ENCODE data around the gene PSMB7. TPM values are rescaled to one million over a fixed set of nuclear protein-coding genes. Genes with fewer than 3 reads are reported as not detected.

Gene PSMB7
- total RNA-seq, 5 donors from 2014 or later (not counting 1 experiment from before 2014, with no cell fraction given), result 62.6 to 75.8 (median 68.6) TPM

DNA sequence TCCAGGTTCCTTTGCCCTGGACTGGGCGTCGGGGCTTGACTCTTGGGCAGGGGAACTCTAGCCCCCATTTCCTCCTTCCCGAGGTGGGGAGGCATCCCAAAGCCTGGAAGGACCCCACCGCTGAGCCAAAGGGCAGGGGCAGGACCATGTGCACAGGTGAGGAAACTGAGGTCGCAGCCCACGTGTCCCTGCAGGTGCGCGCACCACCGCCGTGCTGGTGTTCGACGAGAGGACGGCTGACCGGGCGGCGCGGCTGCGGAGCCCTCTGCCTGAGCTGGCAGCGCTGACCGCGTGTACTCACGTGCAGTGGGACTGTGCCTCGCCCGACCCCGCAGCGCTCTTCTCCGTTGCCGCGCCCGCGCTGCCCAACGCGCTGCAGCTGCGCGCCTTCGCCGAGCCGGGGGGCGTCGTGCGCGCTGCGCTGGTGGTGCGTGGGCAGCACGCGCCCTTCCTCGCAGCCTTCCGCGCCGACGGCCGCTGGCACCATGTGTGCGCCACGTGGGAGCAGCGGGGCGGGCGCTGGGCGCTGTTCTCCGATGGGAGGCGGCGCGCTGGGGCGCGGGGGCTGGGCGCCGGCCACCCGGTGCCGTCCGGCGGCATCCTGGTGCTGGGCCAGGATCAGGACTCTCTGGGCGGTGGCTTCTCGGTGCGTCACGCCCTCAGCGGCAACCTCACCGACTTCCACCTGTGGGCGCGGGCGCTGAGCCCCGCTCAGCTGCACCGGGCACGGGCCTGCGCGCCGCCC, 37.8 kb upstream of the PSMB7 start:
- Mint-ChIP-seq H3K36me3 (no peaks in the 10 kb centered on the region), H3K4me1 (peaks cover 0 to 8% (median 2%) of the 10 kb centered on the region in 3 donors), H3K9me3 (no peaks in the 10 kb centered on the region), H3K4me3 (no peak overlapping the region), H3K27ac (no peak overlapping the region), H3K27me3 (peaks cover 22 to 43% of the 10 kb centered on the region in 2 donors)
- Histone ChIP-seq H3K27ac (ENCODE audit: low read length) (no peak overlapping the region), H3K4me1 (ENCODE audit: control insufficient read depth in 1 of 2, extremely low read depth in 1 of 2, insufficient read depth in 2 of 2, low read length in 2 of 2) (peaks cover 0 to 6% of the 10 kb centered on the region in 2 experiments), H3K27me3 (replicated peaks in 1 of 2; ENCODE audit: control insufficient read depth in 2 of 2, extremely low read depth in 1 of 2, insufficient read depth in 2 of 2, low read length in 1 of 2) (peaks cover 3 to 63% of the 10 kb centered on the region in 2 experiments), H3K36me3 (ENCODE audit: control insufficient read depth in 2 of 2, extremely low read depth in 1 of 2, insufficient read depth in 1 of 2, low read length in 1 of 2) (no peaks in the 10 kb centered on the region), H3K4me3 (ENCODE audit: control insufficient read depth in 1 of 2, extremely low read depth in 1 of 2, low read length in 1 of 2) (no peak overlapping the region), H3K9me3 (no peaks in the 10 kb centered on the region)
- CTCF ChIA-PET, result no interaction called here
- POLR2A ChIA-PET, result interaction anchor here in 1 of 2 donors (0.5 kb wide), 1 partner anchor 21 kb away, joined by 5 read pairs; no protein-coding TSS in a partner anchor
- ATAC-seq (replicated peaks in 1 of 4) (no peak), DNase-seq (no peak)
- 47% methylated on average over 85 of the region's 85 CpGs for WGBS (ENCODE audit: insufficient coverage)

DNA sequence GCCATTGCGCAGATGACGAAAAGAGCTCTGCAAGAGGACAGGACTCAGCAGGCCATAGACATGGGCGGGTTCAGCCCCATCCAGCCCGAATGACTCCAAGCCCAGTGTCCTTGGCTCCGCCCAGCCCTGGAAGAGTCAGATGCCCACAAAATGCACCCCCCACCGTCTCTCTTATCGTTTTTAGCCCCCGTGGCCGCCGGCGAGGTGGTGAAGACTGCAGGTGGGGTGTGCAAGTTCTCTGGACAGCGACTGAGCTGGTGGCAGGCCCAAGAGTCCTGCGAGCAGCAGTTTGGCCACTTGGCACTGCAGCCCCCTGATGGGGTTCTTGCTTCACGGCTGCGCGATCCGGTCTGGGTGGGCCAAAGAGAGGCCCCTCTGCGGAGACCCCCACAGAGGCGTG, 37.1 kb upstream of the PSMB7 start:
- no peak for DNase-seq
- Mint-ChIP-seq H3K9me3 (no peaks in the 10 kb centered on the region), H3K36me3 (no peaks in the 10 kb centered on the region), H3K4me3 (no peak overlapping the region), H3K27me3 (peaks cover 22 to 43% of the 10 kb centered on the region in 2 donors), H3K4me1 (peaks cover 0 to 8% (median 2%) of the 10 kb centered on the region in 3 donors), H3K27ac (no peak overlapping the region)
- no peak overlapping the region for H3K27ac ChIP-seq (ENCODE audit: low read length)
- H3K36me3 ChIP-seq (ENCODE audit: control insufficient read depth in 2 of 2, extremely low read depth in 1 of 2, insufficient read depth in 1 of 2, low read length in 1 of 2), result no peaks in the 10 kb centered on the region
- no peak for ATAC-seq (replicated peaks in 1 of 4)
- H3K27me3 ChIP-seq (replicated peaks in 1 of 2; ENCODE audit: control insufficient read depth in 2 of 2, extremely low read depth in 1 of 2, insufficient read depth in 2 of 2, low read length in 1 of 2), result peaks cover 3 to 68% of the 10 kb centered on the region in 2 experiments
- no peak overlapping the region for H3K4me3 ChIP-seq (ENCODE audit: control insufficient read depth in 1 of 2, extremely low read depth in 1 of 2, low read length in 1 of 2)
- no peaks in the 10 kb centered on the region for H3K9me3 ChIP-seq
- H3K4me1 ChIP-seq (ENCODE audit: control insufficient read depth in 1 of 2, extremely low read depth in 1 of 2, insufficient read depth in 2 of 2, low read length in 2 of 2), result peaks cover 0 to 6% of the 10 kb centered on the region in 2 experiments
- ChIA-PET POLR2A (no interaction called here), CTCF (no interaction called here)
- WGBS (ENCODE audit: insufficient coverage), result 89% methylated on average over 13 of the region's 19 CpGs

DNA sequence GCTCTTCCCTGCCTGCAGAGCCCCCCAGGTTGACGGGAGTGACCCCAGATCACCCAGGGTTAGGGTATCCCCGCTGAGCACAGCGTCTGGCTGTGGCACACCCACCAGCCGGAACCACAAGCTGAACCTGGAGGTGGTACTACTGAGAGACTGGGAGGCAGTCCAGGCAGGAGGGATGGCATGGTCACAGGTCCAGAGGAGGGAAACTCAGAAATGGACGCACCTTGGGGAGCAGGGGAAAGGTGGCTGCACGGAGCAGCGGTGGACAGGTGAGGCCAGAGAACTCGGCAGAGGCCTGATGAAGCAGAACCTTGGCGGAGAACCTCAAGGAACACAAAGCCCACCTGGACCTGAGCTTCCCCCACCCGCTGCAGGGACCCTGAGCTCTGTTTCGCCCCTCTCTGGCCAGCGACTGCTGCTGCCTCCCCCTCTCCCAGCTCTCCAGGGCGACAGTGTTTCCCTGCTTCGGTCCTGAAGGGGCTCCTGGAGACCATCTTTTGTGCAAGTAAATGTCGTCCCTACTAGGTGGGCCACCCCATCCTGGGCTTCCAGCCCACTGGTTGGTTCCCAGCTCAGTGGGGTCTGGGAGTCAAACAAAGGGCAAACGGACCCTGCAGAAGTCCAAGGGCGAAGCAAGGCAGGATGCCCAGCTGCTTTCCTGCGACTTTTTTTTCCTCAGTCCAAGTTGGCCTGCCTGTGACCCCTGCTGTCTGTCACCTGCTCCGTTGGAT, 35.9 kb upstream of the PSMB7 start:
- Mint-ChIP-seq H3K4me1 (peaks cover 0 to 8% (median 2%) of the 10 kb centered on the region in 3 donors), H3K9me3 (no peaks in the 10 kb centered on the region), H3K27me3 (peaks cover 22 to 49% of the 10 kb centered on the region in 2 donors), H3K27ac (no peak overlapping the region), H3K4me3 (peak overlapping the region in 1 of 3 donors; percentile 23), H3K36me3 (no peaks in the 10 kb centered on the region)
- 52% methylated on average over 17 of the region's 19 CpGs for WGBS (ENCODE audit: insufficient coverage)
- Histone ChIP-seq H3K27me3 (replicated peaks in 1 of 2; ENCODE audit: control insufficient read depth in 2 of 2, extremely low read depth in 1 of 2, insufficient read depth in 2 of 2, low read length in 1 of 2) (peaks cover 3 to 74% of the 10 kb centered on the region in 2 experiments), H3K4me3 (ENCODE audit: control insufficient read depth in 1 of 2, extremely low read depth in 1 of 2, low read length in 1 of 2) (no peak overlapping the region), H3K4me1 (ENCODE audit: control insufficient read depth in 1 of 2, extremely low read depth in 1 of 2, insufficient read depth in 2 of 2, low read length in 2 of 2) (peaks cover 0 to 6% of the 10 kb centered on the region in 2 experiments), H3K27ac (ENCODE audit: low read length) (no peak overlapping the region), H3K36me3 (ENCODE audit: control insufficient read depth in 2 of 2, extremely low read depth in 1 of 2, insufficient read depth in 1 of 2, low read length in 1 of 2) (no peaks in the 10 kb centered on the region), H3K9me3 (no peaks in the 10 kb centered on the region)
- ChIA-PET CTCF (no interaction called here), POLR2A (no interaction called here)
- ATAC-seq (replicated peaks in 1 of 4) (no peak), DNase-seq (no peak)

DNA sequence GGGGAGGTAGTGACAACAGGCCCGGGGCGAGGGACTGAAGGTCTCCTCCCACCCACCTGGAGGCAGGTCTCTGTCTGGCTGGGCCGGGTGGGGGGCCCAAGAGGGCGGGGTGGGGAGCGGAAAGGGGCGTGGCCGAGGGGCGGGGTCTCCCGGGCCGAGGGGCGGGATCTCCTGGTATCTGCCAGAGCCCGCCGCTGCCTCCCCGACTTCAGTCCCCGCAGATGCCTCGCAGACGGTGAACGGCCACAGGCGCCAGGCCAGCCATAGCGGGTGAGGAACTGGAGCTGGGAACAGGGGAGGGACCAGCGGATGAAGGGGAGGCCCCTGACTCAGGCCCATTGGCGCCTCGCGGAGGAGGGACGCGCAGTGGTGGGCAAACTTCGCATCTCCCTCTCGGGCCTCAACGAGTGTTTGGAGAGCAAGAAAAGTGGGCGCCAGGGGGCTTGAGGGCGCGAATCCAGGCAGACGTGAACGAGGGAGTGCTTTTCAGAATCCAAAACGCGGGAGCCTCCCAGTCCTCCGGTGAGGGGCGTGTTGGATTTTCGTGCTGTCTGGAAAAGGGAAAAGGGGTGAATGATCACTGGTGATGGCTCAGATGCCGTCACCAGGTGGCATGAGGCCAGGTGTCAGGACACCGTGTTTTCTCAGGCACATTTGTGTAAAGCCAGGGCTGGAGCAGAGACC, 35.1 kb upstream of the PSMB7 start, which contains the start of gene ADGRD2:
Gene ADGRD2, plus strand, starts transcription at position 211 of the 684 bp plus-strand sequence. CDS start 1,216 bp downstream, outside the sequence.
- Histone ChIP-seq H3K36me3 (ENCODE audit: control insufficient read depth in 2 of 2, extremely low read depth in 1 of 2, insufficient read depth in 1 of 2, low read length in 1 of 2) (no peaks in the 10 kb centered on the region), H3K4me3 (ENCODE audit: control insufficient read depth in 1 of 2, extremely low read depth in 1 of 2, low read length in 1 of 2) (peak within 1 kb of the TSS in 1 of 2 donors; percentile 15), H3K9me3 (no peaks in the 10 kb centered on the region), H3K27ac (ENCODE audit: low read length) (no peak within 1 kb of the TSS), H3K4me1 (ENCODE audit: control insufficient read depth in 1 of 2, extremely low read depth in 1 of 2, insufficient read depth in 2 of 2, low read length in 2 of 2) (peaks cover 0 to 6% of the 10 kb centered on the region in 2 experiments), H3K27me3 (replicated peaks in 1 of 2; ENCODE audit: control insufficient read depth in 2 of 2, extremely low read depth in 1 of 2, insufficient read depth in 2 of 2, low read length in 1 of 2) (peaks cover 3 to 76% of the 10 kb centered on the region in 2 experiments)
- H3K4me3 Mint-ChIP-seq, result peak within 1 kb of the TSS in 1 of 3 donors; percentile 23
- peaks cover 0 to 8% (median 2%) of the 10 kb centered on the region in 3 donors for H3K4me1 Mint-ChIP-seq
- 12% methylated on average over 32 of the region's 41 CpGs for WGBS (ENCODE audit: insufficient coverage)
- H3K27me3 Mint-ChIP-seq, result peaks cover 22 to 50% of the 10 kb centered on the region in 2 donors
- POLR2A ChIA-PET, result no interaction called here
- peak in 1 of 35 experiments; percentile 8 for DNase-seq
- no peaks in the 10 kb centered on the region for H3K9me3 Mint-ChIP-seq
- H3K27ac Mint-ChIP-seq, result no peak within 1 kb of the TSS
- no peaks in the 10 kb centered on the region for H3K36me3 Mint-ChIP-seq
- CTCF ChIA-PET, result no interaction called here
- ATAC-seq (replicated peaks in 1 of 4), result peak in 1 of 4 experiments; percentile 32

DNA sequence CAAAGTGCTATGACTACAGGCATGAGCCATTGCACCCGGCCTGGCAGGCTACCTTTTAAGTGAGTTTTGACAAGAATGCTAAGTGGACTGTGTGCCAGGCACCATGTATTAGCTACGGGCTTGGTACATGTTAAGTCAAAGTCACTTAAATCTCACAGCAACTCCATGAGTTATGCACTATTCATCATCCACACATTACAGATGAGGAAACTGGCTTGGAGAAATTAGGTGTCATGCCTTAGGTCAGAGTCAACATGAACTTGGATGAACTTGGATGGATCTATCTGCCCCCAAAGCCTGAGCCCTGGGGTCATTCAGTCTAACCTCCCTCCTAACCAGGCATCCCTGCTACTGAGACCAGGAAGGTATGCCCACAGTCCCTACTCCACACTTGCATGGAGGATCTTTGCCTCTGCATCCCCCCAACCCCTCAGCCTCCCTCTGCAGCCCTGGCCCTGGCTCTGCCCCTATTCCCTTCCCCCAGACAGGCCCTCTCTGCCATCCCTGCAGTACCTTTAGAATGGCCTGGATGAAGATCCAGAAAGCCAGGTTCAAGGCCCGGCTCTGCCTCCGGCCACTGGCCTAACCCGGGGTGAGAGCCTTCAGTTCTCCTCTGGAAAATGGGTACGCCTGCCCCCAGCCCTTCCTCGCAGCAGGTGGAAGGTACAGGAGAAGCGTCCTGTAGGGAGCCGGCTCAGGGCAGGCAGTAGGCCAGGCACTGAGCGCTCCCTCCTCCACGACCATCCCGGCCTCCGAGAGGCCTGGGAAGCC, 34.3 kb upstream of the PSMB7 start:
- Histone ChIP-seq H3K4me1 (ENCODE audit: control insufficient read depth in 1 of 2, extremely low read depth in 1 of 2, insufficient read depth in 2 of 2, low read length in 2 of 2) (peaks cover 0 to 6% of the 10 kb centered on the region in 2 experiments), H3K36me3 (ENCODE audit: control insufficient read depth in 2 of 2, extremely low read depth in 1 of 2, insufficient read depth in 1 of 2, low read length in 1 of 2) (no peaks in the 10 kb centered on the region), H3K9me3 (no peaks in the 10 kb centered on the region), H3K4me3 (ENCODE audit: control insufficient read depth in 1 of 2, extremely low read depth in 1 of 2, low read length in 1 of 2) (no peak overlapping the region), H3K27me3 (replicated peaks in 1 of 2; ENCODE audit: control insufficient read depth in 2 of 2, extremely low read depth in 1 of 2, insufficient read depth in 2 of 2, low read length in 1 of 2) (peaks cover 3 to 76% of the 10 kb centered on the region in 2 experiments), H3K27ac (ENCODE audit: low read length) (no peak overlapping the region)
- Mint-ChIP-seq H3K9me3 (no peaks in the 10 kb centered on the region), H3K27me3 (peaks cover 22 to 50% of the 10 kb centered on the region in 2 donors), H3K27ac (no peak overlapping the region), H3K4me3 (no peak overlapping the region), H3K36me3 (no peaks in the 10 kb centered on the region), H3K4me1 (peaks cover 0 to 8% (median 2%) of the 10 kb centered on the region in 3 donors)
- CTCF ChIA-PET, result no interaction called here
- POLR2A ChIA-PET, result no interaction called here
- no peak for DNase-seq
- no peak for ATAC-seq (replicated peaks in 1 of 4)
- WGBS (ENCODE audit: insufficient coverage), result 95% methylated on average over 8 of the region's 13 CpGs

All from T-cell (primary cell).